CD4-positive, alpha-beta memory T cell (primary cell): ENCODE data around the gene SLC20A1. TPM values are rescaled to one million over a fixed set of nuclear protein-coding genes. Genes with fewer than 3 reads are reported as not detected.

Source experiments
- CTCF ChIA-PET: fragments of 350-600 bp; sonication (Branson Sonifier 250); formaldehyde crosslinking; loops from one replicate; lab custom pipeline; 2021; ENCODE audit warnings: inconsistent platforms; ENCODE audit not compliant: partially characterized antibody; lab: Charles Lee
- POLR2A ChIA-PET: fragments of 350-600 bp; sonication (Branson Sonifier 250); formaldehyde crosslinking; loops from one replicate; lab custom pipeline; 2021; ENCODE audit not compliant: partially characterized antibody; lab: Charles Lee
- DNase-seq, 5 donors: peaks; one replicate each; pipeline versions ENCODE4 v3.0.0 to v3.0.0-alpha.2; 2020 to 2022; ENCODE audit warnings: mixed read lengths in 1 of 5
- H3K27ac ChIP-seq: one replicate; pipeline ENCODE4 v1.7.0; 2013; ENCODE audit warnings: low read depth, low read length
- H3K27me3 ChIP-seq: 2 replicates; pipeline ENCODE4 v1.7.0; 2013; ENCODE audit warnings: mild to moderate bottlenecking, low read length, moderate library complexity; ENCODE audit not compliant: insufficient read depth
- H3K36me3 ChIP-seq: 2 replicates; pipeline ENCODE4 v1.7.0; 2013; ENCODE audit warnings: mild to moderate bottlenecking, low read length, moderate library complexity; ENCODE audit not compliant: insufficient read depth
- H3K4me1 ChIP-seq: 2 replicates; pipeline ENCODE4 v1.7.0; 2013; ENCODE audit warnings: mild to moderate bottlenecking, low read length, moderate library complexity; ENCODE audit not compliant: insufficient read depth
- H3K4me3 ChIP-seq, 2 donors: one replicate each; pipeline ENCODE4 v1.7.0; 2013; ENCODE audit warnings: low read length in 2 of 2, mild to moderate bottlenecking in 1 of 2
- H3K9me3 ChIP-seq, 2 donors: one replicate each; pipeline ENCODE4 v1.7.0; 2013; ENCODE audit warnings: low read length in 2 of 2, control low read depth in 1 of 2; ENCODE audit not compliant: control insufficient read depth in 1 of 2
- H3K27ac Mint-ChIP-seq, 7 donors: one replicate each; pipeline ENCODE4 v1.8.0; 2020 to 2021; ENCODE audit warnings: mixed read lengths in 7 of 7, mild to moderate bottlenecking in 6 of 7, inconsistent platforms in 3 of 7, moderate library complexity in 3 of 7
- H3K27me3 Mint-ChIP-seq, 2 donors: one replicate each; pipeline ENCODE4 v1.8.0; 2020 to 2021; ENCODE audit warnings: mixed read lengths in 2 of 2
- H3K36me3 Mint-ChIP-seq, 2 donors: one replicate each; pipeline ENCODE4 v1.8.0; 2020 to 2021; ENCODE audit warnings: mixed read lengths in 2 of 2, inconsistent platforms in 1 of 2, mild to moderate bottlenecking in 1 of 2
- H3K4me1 Mint-ChIP-seq, 4 donors: one replicate each; pipeline ENCODE4 v1.8.0; 2020 to 2021; ENCODE audit warnings: mixed read lengths in 4 of 4, mild to moderate bottlenecking in 1 of 4
- H3K4me3 Mint-ChIP-seq, 8 donors: one replicate each; pipeline ENCODE4 v1.8.0; 2020 to 2021; ENCODE audit warnings: mixed read lengths in 8 of 8, mild to moderate bottlenecking in 7 of 8, moderate library complexity in 6 of 8, inconsistent platforms in 3 of 8
- H3K9me3 Mint-ChIP-seq, 8 donors: one replicate each; pipeline ENCODE4 v1.8.0; 2020 to 2021; ENCODE audit warnings: mixed read lengths in 8 of 8, mild to moderate bottlenecking in 5 of 8, inconsistent platforms in 3 of 8, moderate library complexity in 1 of 8
- intact Hi-C: fragments of 100-400 bp; cut with micrococcal nuclease; formaldehyde crosslinking; loops from one replicate; pipeline ENCODE4 v1.15.1; 2023
- polyA plus RNA-seq, 2 donors: library from polyadenylated mRNA; unstranded; fragments of 300-500 nt; fragmentation: Illumina TruSeq; gene quantifications; one replicate each; pipeline ENCODE4 v1.2.3, GENCODE V29; 2021
- total RNA-seq, 2 experiments: library from RNA; stranded (reverse); gene quantifications; one replicate each; pipeline ENCODE4 v1.2.3, GENCODE V29; 2021

Gene SLC20A1
- total and polyA plus RNA-seq, 4 experiments from 2014 or later: 25.5 to 94.0 (median 65.1) TPM

DNA sequence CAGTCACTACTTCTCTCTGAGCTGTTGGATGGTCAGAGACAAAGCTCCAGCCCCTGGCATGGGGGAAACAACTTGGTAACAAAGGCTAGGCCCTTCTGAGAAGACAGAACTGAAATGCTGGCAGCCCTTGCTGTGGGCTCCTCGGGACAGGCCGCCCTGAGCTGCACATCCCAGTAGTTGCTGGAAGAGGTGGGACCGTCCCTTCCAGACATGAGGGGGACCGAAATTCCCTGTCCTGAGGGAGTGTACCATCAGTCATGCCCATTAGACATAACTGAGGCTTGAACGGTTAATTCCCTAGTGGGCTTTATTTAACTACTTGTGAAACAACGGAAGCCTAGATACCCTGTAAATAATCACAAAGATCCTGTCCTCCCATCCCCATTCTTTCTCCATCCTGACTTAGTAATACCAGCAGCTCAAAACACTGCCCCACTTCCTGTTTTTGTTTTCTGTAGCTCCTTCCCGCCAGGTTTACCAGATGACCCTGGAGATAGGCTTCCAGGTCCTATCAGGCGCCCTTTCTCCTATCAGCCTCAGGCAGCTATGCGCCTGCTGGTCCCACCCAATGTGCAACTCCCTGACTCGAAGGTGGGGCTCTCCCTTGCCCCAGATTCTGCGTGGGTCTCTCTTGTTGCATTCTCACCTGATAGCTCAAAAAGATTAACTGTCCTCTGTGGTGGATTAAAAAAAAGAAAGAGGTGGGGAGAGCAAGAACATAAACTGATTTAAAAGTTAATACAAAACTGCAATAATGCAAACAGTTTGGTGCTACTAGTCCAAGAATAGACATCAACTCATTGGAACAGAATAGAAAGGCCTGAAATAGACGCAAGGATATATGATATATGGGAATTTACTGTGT lies 38.0 kb downstream of the SLC20A1 start:
- Mint-ChIP-seq H3K36me3 (no peaks in the 10 kb centered on the region), H3K4me1 (peaks cover 6 to 20% (median 13%) of the 10 kb centered on the region in 4 donors), H3K27ac (peak overlapping the region in 4 of 7 donors; percentile 7 to 67 (median 36)), H3K9me3 (peaks cover 0 to 2% (median 0%) of the 10 kb centered on the region in 8 donors), H3K4me3 (peak overlapping the region in 4 of 8 donors; percentile 0 to 52 (median 16)), H3K27me3 (no peaks in the 10 kb centered on the region)
- Histone ChIP-seq H3K27ac (no peak overlapping the region), H3K4me1 (peaks cover 13% of the 10 kb centered on the region), H3K4me3 (no peak overlapping the region), H3K9me3 (no peaks in the 10 kb centered on the region), H3K36me3 (no peaks in the 10 kb centered on the region), H3K27me3 (no peaks in the 10 kb centered on the region)
- no peak for DNase-seq
- intact Hi-C loops: no loop called here
- POLR2A ChIA-PET: interaction anchor here (0.7 to 1.4 kb wide), 3 partner anchors 25 to 60 kb away, joined by 3 to 4 read pairs (median 3); no protein-coding TSS in a partner anchor
- CTCF ChIA-PET: interaction anchor here (1.0 to 3.2 kb wide), 5 partner anchors 9 to 57 kb away, joined by 4 to 10 read pairs (median 7); no protein-coding TSS in a partner anchor

DNA sequence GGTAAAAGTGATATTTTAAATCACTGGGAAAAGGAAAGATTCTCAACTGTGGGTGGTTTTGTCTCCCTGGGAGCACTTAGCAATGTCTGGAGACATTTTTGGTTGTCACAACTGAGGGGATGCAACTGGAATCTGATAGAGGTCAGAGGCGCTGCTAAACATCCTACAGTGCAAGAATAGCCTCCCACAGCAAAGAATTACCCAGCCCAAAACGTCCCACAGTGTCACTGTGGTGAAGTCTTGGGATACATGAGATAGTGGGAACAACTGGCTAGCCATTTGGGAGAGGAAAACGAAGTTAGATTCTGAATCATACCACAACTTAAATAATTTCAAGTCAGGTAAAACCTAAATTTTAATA lies 38.7 kb downstream of the SLC20A1 start:
- peak overlapping the region in 1 of 7 donors; percentile 7 for H3K27ac Mint-ChIP-seq
- H3K4me1 Mint-ChIP-seq: peaks cover 6 to 20% (median 13%) of the 10 kb centered on the region in 4 donors
- H3K9me3 Mint-ChIP-seq: peaks cover 0 to 2% (median 0%) of the 10 kb centered on the region in 8 donors
- POLR2A ChIA-PET: interaction anchor here (0.9 to 1.4 kb wide), 2 partner anchors 54 to 60 kb away, joined by 3 to 4 read pairs; no protein-coding TSS in a partner anchor
- no peak overlapping the region for H3K4me3 ChIP-seq
- no peak overlapping the region for H3K27ac ChIP-seq
- no peaks in the 10 kb centered on the region for H3K27me3 ChIP-seq
- H3K9me3 ChIP-seq: no peaks in the 10 kb centered on the region
- no peaks in the 10 kb centered on the region for H3K36me3 ChIP-seq
- CTCF ChIA-PET: interaction anchor here (1.0 to 3.2 kb wide), 4 partner anchors 8 to 58 kb away, joined by 4 to 10 read pairs (median 8); no protein-coding TSS in a partner anchor
- no peak for DNase-seq
- peaks cover 13% of the 10 kb centered on the region for H3K4me1 ChIP-seq
- H3K27me3 Mint-ChIP-seq: no peaks in the 10 kb centered on the region
- intact Hi-C loops: no loop called here
- H3K4me3 Mint-ChIP-seq: peak overlapping the region in 1 of 8 donors; percentile 19
- H3K36me3 Mint-ChIP-seq: no peaks in the 10 kb centered on the region

DNA sequence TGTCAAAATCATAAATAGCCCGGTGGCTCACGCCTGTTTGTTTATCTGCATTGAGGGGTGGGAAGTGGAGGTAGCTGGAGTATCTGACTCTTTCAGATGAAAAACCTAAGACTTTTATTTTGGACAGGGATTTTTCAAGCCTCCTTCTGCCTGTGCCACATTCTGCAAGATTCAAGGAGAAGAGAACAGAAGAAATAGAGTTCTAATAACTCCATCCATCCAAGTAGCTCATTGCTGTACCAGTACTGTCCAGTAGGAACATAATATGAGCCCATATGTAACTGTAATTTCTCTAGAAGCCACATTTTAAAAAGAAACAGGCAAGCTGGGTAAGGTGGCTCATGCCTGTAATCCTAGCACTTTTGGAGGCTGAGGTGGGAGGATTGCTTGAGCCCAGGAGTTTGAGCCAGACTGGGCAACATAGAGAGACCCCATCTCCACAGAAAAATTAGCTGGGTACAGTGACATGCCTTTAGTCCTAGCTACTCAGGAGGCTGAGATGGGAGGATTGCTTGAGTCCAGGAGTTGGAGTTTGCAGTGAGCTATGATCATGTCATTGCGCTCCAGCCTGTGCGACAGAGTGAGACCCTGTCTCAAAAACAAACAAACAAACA lies 39.6 kb downstream of the SLC20A1 start:
- peaks cover 13% of the 10 kb centered on the region for H3K4me1 ChIP-seq
- intact Hi-C loops: no loop called here
- Mint-ChIP-seq H3K9me3 (peaks cover 0 to 2% (median 0%) of the 10 kb centered on the region in 8 donors), H3K36me3 (no peaks in the 10 kb centered on the region), H3K27ac (peak overlapping the region in 1 of 7 donors; percentile 65), H3K4me3 (peak overlapping the region in 1 of 8 donors; percentile 39), H3K4me1 (peaks cover 6 to 20% (median 13%) of the 10 kb centered on the region in 4 donors), H3K27me3 (no peaks in the 10 kb centered on the region)
- ChIA-PET CTCF (interaction anchor here (1.1 to 9.0 kb wide), 4 partner anchors 7 to 86 kb away, joined by 3 to 319 read pairs (median 8); no protein-coding TSS in a partner anchor), POLR2A (interaction anchor here (1.0 to 8.1 kb wide), 3 partner anchors 29 to 58 kb away, joined by 3 to 102 read pairs (median 8); no protein-coding TSS in a partner anchor)
- no peaks in the 10 kb centered on the region for H3K36me3 ChIP-seq
- no peak for DNase-seq
- no peaks in the 10 kb centered on the region for H3K9me3 ChIP-seq
- H3K27me3 ChIP-seq: no peaks in the 10 kb centered on the region
- H3K27ac ChIP-seq: no peak overlapping the region
- no peak overlapping the region for H3K4me3 ChIP-seq

DNA sequence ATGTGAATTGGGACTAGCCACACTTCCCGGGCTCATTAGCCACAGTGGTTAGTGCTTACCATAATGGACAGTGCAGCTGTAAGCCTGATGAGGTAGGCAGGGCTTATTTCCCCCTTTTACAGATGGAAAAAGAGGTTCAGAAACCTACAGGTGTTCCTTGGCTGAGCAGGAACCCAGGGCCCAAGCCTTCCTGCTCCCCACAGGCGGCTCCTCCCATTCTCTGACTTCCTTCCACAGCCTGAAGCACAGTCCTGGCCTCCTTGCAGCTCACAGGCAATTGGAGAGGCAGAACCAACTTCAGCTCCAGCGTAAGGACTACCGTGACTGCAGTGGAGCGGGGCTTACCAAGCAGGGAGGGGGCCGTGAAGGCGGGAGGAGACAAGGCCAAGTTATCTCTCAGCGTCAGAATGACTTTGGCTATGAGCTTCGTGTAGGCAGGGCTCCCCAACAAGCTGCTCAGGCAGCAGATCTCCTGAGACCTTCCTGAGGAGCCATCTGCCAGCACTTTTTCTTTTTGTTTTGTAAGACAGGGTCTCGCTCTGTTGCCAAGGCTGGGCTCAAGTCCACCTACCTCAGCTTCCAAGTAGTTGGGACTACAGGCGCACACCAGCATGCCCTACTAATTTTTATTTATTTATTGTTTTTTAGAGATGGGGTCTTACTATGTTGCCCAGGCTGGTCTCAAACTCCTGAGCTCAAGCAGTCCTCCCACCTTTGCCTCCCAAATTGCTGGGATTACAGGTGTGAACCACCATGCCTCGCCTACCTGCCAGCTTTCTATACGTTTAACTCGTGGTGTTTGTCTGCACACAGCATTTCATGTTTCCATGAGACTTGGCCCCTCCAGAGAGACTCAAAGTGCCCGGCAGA lies 40.8 kb downstream of the SLC20A1 start:
- no peak overlapping the region for H3K4me3 ChIP-seq
- peaks cover 24% of the 10 kb centered on the region for H3K4me1 ChIP-seq
- no peaks in the 10 kb centered on the region for H3K36me3 Mint-ChIP-seq
- no peaks in the 10 kb centered on the region for H3K27me3 Mint-ChIP-seq
- H3K27me3 ChIP-seq: no peaks in the 10 kb centered on the region
- H3K27ac ChIP-seq: no peak overlapping the region
- CTCF ChIA-PET: interaction anchor here (3.4 to 9.0 kb wide), 3 partner anchors 40 to 86 kb away, joined by 9 to 319 read pairs (median 89); no protein-coding TSS in a partner anchor
- DNase-seq: no peak
- no peak overlapping the region for H3K4me3 Mint-ChIP-seq
- H3K36me3 ChIP-seq: no peaks in the 10 kb centered on the region
- intact Hi-C loops: no loop called here
- POLR2A ChIA-PET: interaction anchor here (1.0 to 8.1 kb wide), 4 partner anchors 30 to 86 kb away, joined by 3 to 102 read pairs (median 6); no protein-coding TSS in a partner anchor
- peaks cover 13 to 30% (median 19%) of the 10 kb centered on the region in 4 donors for H3K4me1 Mint-ChIP-seq
- peaks cover 0 to 2% (median 0%) of the 10 kb centered on the region in 8 donors for H3K9me3 Mint-ChIP-seq
- no peaks in the 10 kb centered on the region for H3K9me3 ChIP-seq
- H3K27ac Mint-ChIP-seq: peak overlapping the region in 1 of 7 donors; percentile 23

DNA sequence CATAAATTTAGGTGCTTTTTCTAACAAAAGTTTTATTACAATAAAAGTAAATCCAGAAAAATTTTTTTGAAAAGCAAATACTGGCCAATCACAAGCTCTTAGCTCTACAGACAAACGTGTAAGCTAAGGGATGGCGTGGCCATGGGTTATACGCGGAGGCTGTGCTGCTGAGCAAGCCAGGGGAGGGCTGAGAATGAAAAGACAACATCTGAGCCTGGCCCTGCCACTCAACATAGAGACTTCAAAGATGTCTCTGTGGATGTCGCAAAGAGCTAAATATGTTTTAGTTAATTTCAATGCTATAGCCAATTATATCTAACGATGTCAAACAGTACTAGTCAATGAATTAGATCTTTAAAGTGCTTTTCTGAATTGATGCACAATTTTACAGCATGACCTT lies 41.8 kb downstream of the SLC20A1 start:
- Histone ChIP-seq H3K27me3 (no peaks in the 10 kb centered on the region), H3K4me1 (peaks cover 34% of the 10 kb centered on the region), H3K36me3 (no peaks in the 10 kb centered on the region), H3K27ac (no peak overlapping the region), H3K4me3 (no peak overlapping the region), H3K9me3 (no peaks in the 10 kb centered on the region)
- Mint-ChIP-seq H3K27me3 (no peaks in the 10 kb centered on the region), H3K27ac (no peak overlapping the region), H3K4me1 (peaks cover 20 to 40% (median 27%) of the 10 kb centered on the region in 4 donors), H3K4me3 (no peak overlapping the region), H3K36me3 (no peaks in the 10 kb centered on the region), H3K9me3 (peaks cover 0 to 2% (median 0%) of the 10 kb centered on the region in 8 donors)
- DNase-seq: no peak
- intact Hi-C loops: no loop called here
- CTCF ChIA-PET: interaction anchor here (1.2 to 9.0 kb wide), 4 partner anchors 27 to 87 kb away, joined by 3 to 319 read pairs (median 49); no protein-coding TSS in a partner anchor
- POLR2A ChIA-PET: interaction anchor here (1.0 to 8.1 kb wide), 2 partner anchors 60 to 87 kb away, joined by 3 to 102 read pairs; no protein-coding TSS in a partner anchor

DNA sequence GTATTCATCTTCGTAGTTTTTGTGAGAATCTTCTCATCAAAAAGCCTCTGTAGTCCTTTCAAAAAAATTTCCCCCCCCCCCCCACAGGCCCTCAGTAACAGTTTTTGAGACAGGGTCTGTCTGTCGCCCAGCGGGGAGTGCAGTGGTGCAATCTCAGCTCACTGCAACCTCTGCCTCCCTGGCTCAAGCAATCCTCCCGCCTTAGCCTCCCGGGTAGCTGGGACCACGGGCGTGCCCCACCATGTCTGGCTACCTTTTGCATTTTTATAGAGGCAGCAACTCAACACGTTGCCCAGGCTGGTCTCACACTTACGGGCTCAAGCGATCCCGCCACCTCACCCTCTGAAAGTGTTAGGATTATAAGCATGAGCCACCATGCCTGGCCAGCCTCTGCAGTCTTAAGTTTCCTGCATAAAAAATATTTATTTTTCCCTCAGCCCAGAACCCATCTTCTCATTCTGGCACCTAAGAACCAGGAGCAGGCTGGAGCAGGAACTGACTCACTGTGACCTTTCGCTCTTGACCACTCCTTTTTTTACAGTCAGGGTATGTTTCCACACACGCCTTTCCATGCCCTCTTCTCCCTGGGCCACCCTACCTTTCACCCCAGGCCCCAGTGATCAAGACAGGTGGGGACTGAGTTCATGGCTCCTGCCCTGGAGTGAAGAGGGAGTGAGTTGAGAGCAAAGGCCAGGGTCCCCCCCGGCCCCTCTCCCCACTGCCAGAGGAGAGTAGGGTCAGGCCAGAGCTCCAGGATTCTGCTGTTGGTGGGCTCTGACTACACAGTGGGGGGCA lies 42.5 kb downstream of the SLC20A1 start:
- intact Hi-C loops: no loop called here
- Histone ChIP-seq H3K4me1 (peaks cover 40% of the 10 kb centered on the region), H3K36me3 (no peaks in the 10 kb centered on the region), H3K9me3 (no peaks in the 10 kb centered on the region), H3K27ac (no peak overlapping the region), H3K4me3 (no peak overlapping the region), H3K27me3 (no peaks in the 10 kb centered on the region)
- H3K27me3 Mint-ChIP-seq: no peaks in the 10 kb centered on the region
- POLR2A ChIA-PET: interaction anchor here (8.1 kb wide), 1 partner anchor 60 kb away, joined by 102 read pairs; no protein-coding TSS in a partner anchor
- no peak overlapping the region for H3K4me3 Mint-ChIP-seq
- CTCF ChIA-PET: interaction anchor here (0.6 to 9.0 kb wide), 5 partner anchors 20 to 87 kb away, joined by 3 to 319 read pairs (median 9); no protein-coding TSS in a partner anchor
- H3K36me3 Mint-ChIP-seq: no peaks in the 10 kb centered on the region
- peaks cover 0 to 2% (median 0%) of the 10 kb centered on the region in 8 donors for H3K9me3 Mint-ChIP-seq
- H3K27ac Mint-ChIP-seq: no peak overlapping the region
- no peak for DNase-seq
- H3K4me1 Mint-ChIP-seq: peaks cover 28 to 47% (median 35%) of the 10 kb centered on the region in 4 donors
